Sigmoid colon (tissue), 3 donors: ENCODE results near the gene DUSP18.

Source experiments
- CTCF ChIP-seq, 4 experiments: fragments of 450-650 bp in 3 of 4; fragments of 200-600 bp in 1 of 4; IDR thresholded peaks; one replicate each; pipeline ENCODE4 v1.5.1; 2016 to 2019; ENCODE audit warnings: antibody characterized with exemption in 4 of 4, mild to moderate bottlenecking in 3 of 4, moderate library complexity in 2 of 4
- POLR2A ChIP-seq, 2 donors: fragments of 450-650 bp; IDR thresholded peaks; one replicate each; pipeline ENCODE4 v1.6.1; 2016; ENCODE audit warnings: antibody characterized with exemption in 2 of 2, mild to moderate bottlenecking in 2 of 2, moderate library complexity in 2 of 2

- TF ChIP-seq CTCF (IDR thresholded peaks at IDR 0.05) (no peak), POLR2A (IDR thresholded peaks at IDR 0.05) (no peak)
Observed at GRCh38 chr22:30712094-30712493, 44.4 kb upstream of the DUSP18 start.
